RWPE1 (cell line): ENCODE data around the gene ATR.
"Not testable (repeated sequence)": the region's sequence is repeated elsewhere in the genome, so short reads cannot be mapped to it uniquely, and the experiment has no call there.

Source experiments
- CTCF ChIA-PET: fragments of 350-600 bp; sonication (Branson Sonifier 250); formaldehyde crosslinking; extraction: SDS; loops from one replicate; lab custom pipeline; 2021; lab: Yijun Ruan, JAX
- POLR2A ChIA-PET: fragments of 400-600 bp; formaldehyde crosslinking; extraction: SDS; loops from one replicate; lab custom pipeline; 2020; ENCODE audit warnings: antibody characterized with exemption; ENCODE audit not compliant: low non-redundant PET; lab: Yijun Ruan, JAX
- DNase-seq: peaks from one replicate; pipeline ENCODE4 v3.0.0; 2012; ENCODE audit warnings: low spot score
- H3K27ac ChIP-seq: fragments of 450-650 bp; 2 replicates; pipeline ENCODE4 v1.5.1; 2017
- CTCF ChIP-seq: fragments of 450-650 bp; conservative IDR thresholded peaks from 2 replicates; pipeline ENCODE4 v1.5.1; 2017; ENCODE audit warnings: low read depth, mild to moderate bottlenecking

The ATR gene

GRCh38 chr3:142566096-142566495, 12.4 kb downstream of the ATR start:
- H3K27ac ChIP-seq = no peak overlapping the region
- CTCF ChIA-PET = interaction anchor here (0.6 kb wide), 1 partner anchor 19 kb away, joined by 5 read pairs; no protein-coding TSS in a partner anchor
- no peak for DNase-seq
- POLR2A ChIA-PET = no interaction called here
- TF ChIP-seq CTCF = no peak

GRCh38 chr3:142563496-142563997, 15.0 kb downstream of the ATR start:
- ChIA-PET CTCF (no interaction called here), POLR2A (no interaction called here)
- H3K27ac ChIP-seq = no peak overlapping the region
- TF ChIP-seq CTCF = no peak
- no peak for DNase-seq

GRCh38 chr3:142560118-142560517, 18.4 kb downstream of the ATR start:
- ChIA-PET CTCF (no interaction called here), POLR2A (no interaction called here)
- no peak for TF ChIP-seq CTCF
- DNase-seq = no peak
- no peak overlapping the region for H3K27ac ChIP-seq

- ChIA-PET POLR2A (no interaction called here), CTCF (no interaction called here)
- H3K27ac ChIP-seq = no peak overlapping the region
- DNase-seq = no peak
- TF ChIP-seq CTCF = no peak
Measured at GRCh38 chr3:142553741-142554140, 24.8 kb downstream of the ATR start.

- H3K27ac ChIP-seq, POLR2A ChIA-PET, CTCF ChIA-PET, DNase-seq: not testable (repeated sequence)
Measured at GRCh38 chr3:142552579-142552978, 26.0 kb downstream of the ATR start.

GRCh38 chr3:142549986-142550385, 28.5 kb downstream of the ATR start:
- DNase-seq = no peak
- ChIA-PET CTCF (no interaction called here), POLR2A (no interaction called here)
- no peak for TF ChIP-seq CTCF
- no peak overlapping the region for H3K27ac ChIP-seq

GRCh38 chr3:142543307-142543706, 35.2 kb downstream of the ATR start:
- no peak for TF ChIP-seq CTCF
- H3K27ac ChIP-seq = no peak overlapping the region
- DNase-seq = no peak
- ChIA-PET POLR2A (no interaction called here), CTCF (no interaction called here)
